BLaER1 (cell line): ENCODE data around the gene PRUNE1.

Source experiments
- H3K27ac ChIP-seq: shearing (Covaris generic); formaldehyde crosslinking; 2 replicates; pipeline ENCODE4 v1.8.1; 2022
- H3K27me3 ChIP-seq: shearing (Covaris generic); formaldehyde crosslinking; 2 replicates; pipeline ENCODE4 v1.8.1; 2022
- H3K36me3 ChIP-seq: shearing (Covaris generic); formaldehyde crosslinking; 2 replicates; pipeline ENCODE4 v1.8.1; 2022
- H3K4me1 ChIP-seq: shearing (Covaris generic); formaldehyde crosslinking; 2 replicates; pipeline ENCODE4 v1.8.1; 2022
- H3K4me2 ChIP-seq: shearing (Covaris generic); formaldehyde crosslinking; 2 replicates; pipeline ENCODE4 v1.8.1; 2022
- H3K4me3 ChIP-seq: shearing (Covaris generic); formaldehyde crosslinking; 2 replicates; pipeline ENCODE4 v1.8.1; 2022
- H3K9ac ChIP-seq: shearing (Covaris generic); formaldehyde crosslinking; 2 replicates; pipeline ENCODE4 v1.8.1; 2022
- H3K9me3 ChIP-seq: shearing (Covaris generic); formaldehyde crosslinking; 2 replicates; pipeline ENCODE4 v1.8.1; 2022
- H4K20me1 ChIP-seq: shearing (Covaris generic); formaldehyde crosslinking; 2 replicates; pipeline ENCODE4 v1.8.1; 2022
- Cebpa-rat ChIP-seq: shearing (Covaris generic); IDR thresholded peaks from 2 replicates; pipeline ENCODE4 v1.8.1; 2022

Gene PRUNE1

GRCh38 chr1:150976879-150977694, 31.2 kb upstream of the PRUNE1 start:
- TF ChIP-seq Cebpa-rat = no peak
- Histone ChIP-seq H3K9ac (peak overlapping the region; percentile 30; the same call in 1 of the 2 replicates), H3K4me1 (peaks cover 82% of the 10 kb centered on the region), H3K27me3 (no peaks in the 10 kb centered on the region), H3K27ac (0 out of 2 replicates have a peak overlapping the region, but pooled peaks have one; percentile 5), H3K9me3 (no peaks in the 10 kb centered on the region), H3K4me3 (peak overlapping the region; percentile 5; the same call in 1 of the 2 replicates), H3K4me2 (peak overlapping the region; percentile 76), H4K20me1 (peaks cover 18% of the 10 kb centered on the region), H3K36me3 (no peaks in the 10 kb centered on the region)

GRCh38 chr1:150979092-150980056, 28.9 kb upstream of the PRUNE1 start:
- peak overlapping the region; percentile 41 for H3K4me3 ChIP-seq
- H3K27ac ChIP-seq = no peak overlapping the region
- no peak for TF ChIP-seq Cebpa-rat
- H3K27me3 ChIP-seq = no peaks in the 10 kb centered on the region
- peak overlapping the region; percentile 62 for H3K9ac ChIP-seq
- H3K9me3 ChIP-seq = no peaks in the 10 kb centered on the region
- no peaks in the 10 kb centered on the region for H3K36me3 ChIP-seq
- H4K20me1 ChIP-seq = no peaks in the 10 kb centered on the region
- H3K4me2 ChIP-seq = peak overlapping the region; percentile 74
- peaks cover 79% of the 10 kb centered on the region for H3K4me1 ChIP-seq

GRCh38 chr1:150981177-150981804, 27.0 kb upstream of the PRUNE1 start:
- H3K4me1 ChIP-seq = peaks cover 68% of the 10 kb centered on the region
- H3K4me2 ChIP-seq = peak overlapping the region; percentile 53
- peak; percentile 46; the same call in 1 of the 2 replicates for TF ChIP-seq Cebpa-rat
- H3K27me3 ChIP-seq = no peaks in the 10 kb centered on the region
- H4K20me1 ChIP-seq = no peaks in the 10 kb centered on the region
- H3K9me3 ChIP-seq = no peaks in the 10 kb centered on the region
- H3K36me3 ChIP-seq = no peaks in the 10 kb centered on the region
- H3K4me3 ChIP-seq = no peak overlapping the region
- peak overlapping the region; percentile 25 for H3K9ac ChIP-seq
- peak overlapping the region; percentile 61 for H3K27ac ChIP-seq

GRCh38 chr1:150981805-150982712, 26.2 kb upstream of the PRUNE1 start, which contains the start of gene ANXA9:
TSS of gene ANXA9 (plus strand) at chr1:150982292. CDS start at chr1:150983106, 814 bp downstream.
- Histone ChIP-seq H3K4me1 (peaks cover 60% of the 10 kb centered on the region), H3K4me2 (peak within 1 kb of the TSS; percentile 53), H4K20me1 (no peaks in the 10 kb centered on the region), H3K27ac (peak within 1 kb of the TSS; percentile 61), H3K36me3 (no peaks in the 10 kb centered on the region), H3K27me3 (no peaks in the 10 kb centered on the region), H3K9me3 (no peaks in the 10 kb centered on the region), H3K4me3 (no peak within 1 kb of the TSS), H3K9ac (peak within 1 kb of the TSS; percentile 25)
- TF ChIP-seq Cebpa-rat = no peak

GRCh38 chr1:150985179-150985825, 22.9 kb upstream of the PRUNE1 start:
- TF ChIP-seq Cebpa-rat = no peak
- H3K4me1 ChIP-seq = peaks cover 28% of the 10 kb centered on the region

GRCh38 chr1:150987924-150988323, 20.3 kb upstream of the PRUNE1 start:
- Histone ChIP-seq H3K27ac (no peak overlapping the region), H3K4me1 (peaks cover 3% of the 10 kb centered on the region), H3K9me3 (no peaks in the 10 kb centered on the region), H3K9ac (no peak overlapping the region), H3K4me3 (no peak overlapping the region), H3K27me3 (no peaks in the 10 kb centered on the region), H3K36me3 (no peaks in the 10 kb centered on the region), H4K20me1 (no peaks in the 10 kb centered on the region), H3K4me2 (no peak overlapping the region)
- TF ChIP-seq Cebpa-rat = no peak

More at GRCh38 chr1:150985179-150985825, 22.9 kb upstream of the PRUNE1 start:
- Histone ChIP-seq H3K27me3 (no peaks in the 10 kb centered on the region), H3K9me3 (no peaks in the 10 kb centered on the region), H3K36me3 (no peaks in the 10 kb centered on the region), H3K4me2 (no peak overlapping the region), H3K4me3 (no peak overlapping the region), H3K27ac (no peak overlapping the region), H3K9ac (no peak overlapping the region), H4K20me1 (no peaks in the 10 kb centered on the region)

- no peaks in the 10 kb centered on the region for H3K9me3 ChIP-seq
- H3K4me2 ChIP-seq = no peak overlapping the region
- no peak overlapping the region for H3K4me3 ChIP-seq
- peaks cover 19% of the 10 kb centered on the region for H3K36me3 ChIP-seq
- no peak for TF ChIP-seq Cebpa-rat
- no peak overlapping the region for H3K27ac ChIP-seq
- no peaks in the 10 kb centered on the region for H3K4me1 ChIP-seq
- H4K20me1 ChIP-seq = no peaks in the 10 kb centered on the region
- no peak overlapping the region for H3K9ac ChIP-seq
- H3K27me3 ChIP-seq = no peaks in the 10 kb centered on the region
Observed at GRCh38 chr1:150992626-150993025, 15.6 kb upstream of the PRUNE1 start.

- Histone ChIP-seq H4K20me1 (no peaks in the 10 kb centered on the region), H3K27ac (no peak overlapping the region), H3K9ac (0 out of 2 replicates have a peak overlapping the region, but pooled peaks have one; percentile 4), H3K4me1 (peaks cover 4% of the 10 kb centered on the region), H3K27me3 (no peaks in the 10 kb centered on the region), H3K36me3 (peaks cover 35% of the 10 kb centered on the region), H3K4me2 (no peak overlapping the region), H3K4me3 (no peak overlapping the region), H3K9me3 (no peaks in the 10 kb centered on the region)
- TF ChIP-seq Cebpa-rat = no peak
Observed at GRCh38 chr1:150994248-150994647, 14.0 kb upstream of the PRUNE1 start.
